ENCODE data around the gene PEAK1. TPM values are rescaled to one million over a fixed set of nuclear protein-coding genes. Genes with fewer than 3 reads are reported as not detected.

The PEAK1 gene
- total RNA-seq, 1 experiment from 2014 or later: 21.2 TPM

DNA sequence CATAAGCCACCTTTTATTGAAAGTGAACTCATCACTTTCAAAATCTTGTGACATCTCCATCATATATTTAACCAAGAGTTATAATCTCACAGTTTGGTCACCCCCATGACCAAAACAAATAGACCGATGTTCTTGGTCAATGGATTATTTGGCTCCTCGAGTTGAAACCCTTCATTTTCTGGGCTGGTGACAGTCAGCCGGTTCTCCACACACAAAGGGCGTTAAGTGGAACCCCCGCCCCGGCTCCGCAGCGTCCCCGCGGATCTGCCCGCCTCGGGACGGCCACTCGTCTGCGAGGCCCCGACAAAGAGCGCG is 349.8 kb downstream of the PEAK1 start:
- Histone ChIP-seq H2BK5ac (ENCODE audit: insufficient read length, low read length) (no peak overlapping the region), H3K79me1 (ENCODE audit: insufficient read depth, low read depth, low read length, poor library complexity, severe bottlenecking) (no peaks in the 10 kb centered on the region), H3K18ac (ENCODE audit: insufficient read length, low read depth, low read length) (no peak overlapping the region), H2BK15ac (ENCODE audit: low read depth, low read length) (no peak overlapping the region), H3K23ac (ENCODE audit: insufficient read length, low read depth, low read length) (no peak overlapping the region), H4K20me1 (ENCODE audit: control insufficient read depth, insufficient read depth, insufficient read length) (no peaks in the 10 kb centered on the region), H3K27me3 (ENCODE audit: insufficient read depth, low read length) (no peaks in the 10 kb centered on the region), H3K23me2 (ENCODE audit: insufficient read length, low read depth, low read length, poor library complexity, severe bottlenecking) (peaks cover 6% of the 10 kb centered on the region), H2BK20ac (ENCODE audit: low read depth, low read length, poor library complexity, severe bottlenecking) (no peak overlapping the region), H4K91ac (ENCODE audit: insufficient read length, low read depth, low read length) (no peak overlapping the region), H2BK120ac (ENCODE audit: low read depth, low read length, poor library complexity, severe bottlenecking) (no peak overlapping the region), H3T11ph (ENCODE audit: low read length) (no peak overlapping the region), H3K79me2 (ENCODE audit: insufficient read depth, low read length) (peaks cover 13% of the 10 kb centered on the region; the same call in 1 of the 2 replicates), H3K14ac (ENCODE audit: insufficient read depth, low read length) (peak overlapping the region; percentile 69; the same call in 1 of the 2 replicates), H3K4ac (ENCODE audit: low read depth, low read length) (no peak overlapping the region), H4K8ac (replicated peaks; ENCODE audit: insufficient read length, low read depth, low read length) (no peak overlapping the region), H3K4me1 (ENCODE audit: insufficient read depth, low read length) (peaks cover 3% of the 10 kb centered on the region), H3K56ac (ENCODE audit: insufficient read length, low read depth, low read length) (no peak overlapping the region), H2AFZ (ENCODE audit: low read length) (no peak overlapping the region), H3K9me3 (ENCODE audit: control insufficient read depth, low read depth, low read length) (no peaks in the 10 kb centered on the region), H3K9ac (ENCODE audit: extremely low read depth, insufficient read length, low read length) (peak overlapping the region; percentile 56), H3K27ac (ENCODE audit: insufficient read length, low read depth, low read length) (no peak overlapping the region), H2BK12ac (ENCODE audit: insufficient read length, low read depth, low read length) (no peak overlapping the region), H2AK5ac (ENCODE audit: insufficient read length, low read length) (no peak overlapping the region), H3K4me2 (ENCODE audit: insufficient read depth, insufficient read length, low read length) (peak overlapping the region; percentile 72), H4K5ac (ENCODE audit: insufficient read length, low read depth, low read length) (no peak overlapping the region)
- no CpG with 5 or more reads among the region's 18 CpGs for WGBS (ENCODE audit: extremely low coverage, insufficient read length, low lambda C conversion rate)
- Mint-ChIP-seq H3K4me1 (peaks cover 14 to 21% of the 10 kb centered on the region in 2 experiments), H3K27me3 (ENCODE audit: low read depth) (peaks cover 3% of the 10 kb centered on the region), H3K36me3 (ENCODE audit: insufficient read depth in 1 of 3, low read depth in 3 of 3) (peaks cover 2 to 8% (median 4%) of the 10 kb centered on the region in 3 experiments; a peak in 5 of 7 replicates), H3K9me3 (no peaks in the 10 kb centered on the region), H3K27ac (no peak overlapping the region; a peak in 1 of 7 replicates), H3K4me3 (peak overlapping the region; percentile 80 to 81)
- TF ChIP-seq CTCF (conservative IDR thresholded peaks at IDR 0.05): no peak
- DNase-seq: no peak

Measured in H9 (cell line).